Endothelial cell of umbilical vein (primary cell): ENCODE data around the gene UNKL. TPM values are rescaled to one million over a fixed set of nuclear protein-coding genes. Genes with fewer than 3 reads are reported as not detected.

Source experiments
- BruUV-seq: library from RNA; stranded (reverse); fragments of 400-500 nt; replicated peaks from 2 replicates; lab custom pipeline; 2021; lab: Mats Ljungman, UMichigan
- CTCF ChIA-PET: fragments of 300-600, 350-600 bp; sonication (Branson Sonifier 250); formaldehyde crosslinking; loops from one replicate; lab custom pipeline; 2021; ENCODE audit warnings: antibody characterized with exemption, inconsistent platforms; lab: Charles Lee
- POLR2A ChIA-PET: fragments of 300-600, 350-600 bp; sonication (Branson Sonifier 250); formaldehyde crosslinking; loops from one replicate; lab custom pipeline; 2021; ENCODE audit warnings: antibody characterized with exemption, inconsistent platforms; lab: Charles Lee
- DNase-seq: peaks from one replicate; pipeline ENCODE4 v3.0.0-alpha.2; 2011; ENCODE audit warnings: low read depth, low spot score
- FAIRE-seq: peaks from 2 replicates; lab custom pipeline; 2011; peaks lifted over from hg19 to GRCh38; lab: Jason Lieb, UNC
- H2AFZ ChIP-seq: 2 replicates; pipeline ENCODE4 v1.6.0; 2012; ENCODE audit warnings: low read depth, low read length, control low read depth, inconsistent platforms
- H3K27ac ChIP-seq: 2 replicates; pipeline ENCODE4 v1.5.1; 2011; ENCODE audit warnings: low read depth, mild to moderate bottlenecking, control low read depth, low read length, moderate library complexity; ENCODE audit not compliant: insufficient read depth
- H3K27me3 ChIP-seq, 2 experiments: 2 replicates each; pipeline versions ENCODE4 v1.6.0 to v1.6.1; 2011; ENCODE audit warnings: low read length in 2 of 2, mixed read lengths in 1 of 2; ENCODE audit not compliant: control insufficient read depth in 2 of 2, insufficient read depth in 2 of 2
- H3K36me3 ChIP-seq, 2 experiments: 2 replicates in 1 of 2; 3 replicates in 1 of 2; pipeline ENCODE4 v1.5.1; 2011; ENCODE audit warnings: low read length in 2 of 2, mild to moderate bottlenecking in 1 of 2, moderate library complexity in 1 of 2; ENCODE audit not compliant: control insufficient read depth in 2 of 2, insufficient read depth in 2 of 2; ENCODE audit errors: extremely low read depth in 1 of 2
- H3K4me1 ChIP-seq: 3 replicates; pipeline ENCODE4 v1.5.1; 2011; ENCODE audit warnings: mild to moderate bottlenecking, low read length; ENCODE audit not compliant: control insufficient read depth, insufficient read depth; ENCODE audit errors: extremely low read depth
- H3K4me2 ChIP-seq: 2 replicates; pipeline ENCODE4 v1.6.1; 2011; ENCODE audit warnings: low read length, control low read depth, mixed read lengths; ENCODE audit not compliant: insufficient read depth
- H3K4me3 ChIP-seq, 3 experiments: fragments of 200-600 bp in 1 of 3; sonication (generic), shearing (Covaris generic) in 1 of 3; replicated peaks in 1 of 3; 2 replicates each; pipeline ENCODE4 v1.5.1; 2011 to 2016; ENCODE audit warnings: control low read depth in 3 of 3, low read length in 3 of 3, mild to moderate bottlenecking in 2 of 3, inconsistent platforms in 1 of 3, low read depth in 1 of 3, moderate library complexity in 1 of 3; ENCODE audit not compliant: insufficient read depth in 1 of 3
- H3K79me2 ChIP-seq: 2 replicates; pipeline ENCODE4 v1.6.0; 2012; ENCODE audit warnings: low read length, inconsistent platforms; ENCODE audit not compliant: control insufficient read depth, insufficient read depth
- H3K9ac ChIP-seq: replicated peaks from 2 replicates; pipeline ENCODE3; 2011; ENCODE audit warnings: low read length, control low read depth; ENCODE audit not compliant: insufficient read depth; ENCODE audit errors: extremely low read depth
- H3K9me1 ChIP-seq: replicated peaks from 3 replicates; pipeline ENCODE4 v1.6.0; 2011; ENCODE audit warnings: mild to moderate bottlenecking, low read length; ENCODE audit not compliant: control insufficient read depth, insufficient read depth; ENCODE audit errors: extremely low read depth
- H3K9me3 ChIP-seq: replicated peaks from 2 replicates; pipeline ENCODE4 v1.5.1; 2012; ENCODE audit warnings: low read length, inconsistent platforms; ENCODE audit not compliant: control insufficient read depth, insufficient read depth
- H4K20me1 ChIP-seq: replicated peaks from 2 replicates; pipeline ENCODE3; 2011; ENCODE audit warnings: mild to moderate bottlenecking, low read length; ENCODE audit not compliant: control insufficient read depth, insufficient read depth; ENCODE audit errors: extremely low read depth
- EZH2 ChIP-seq: IDR thresholded peaks from 2 replicates; pipeline ENCODE4 v1.6.1; 2012; ENCODE audit warnings: borderline replicate concordance, low read depth, mild to moderate bottlenecking, moderate library complexity, low read length, inconsistent platforms; ENCODE audit not compliant: severe bottlenecking
- FOS ChIP-seq: IDR thresholded peaks from 2 replicates; pipeline ENCODE4 v1.6.1; 2011; ENCODE audit warnings: mild to moderate bottlenecking, low read length, moderate library complexity, borderline replicate concordance; ENCODE audit not compliant: insufficient read depth
- GATA2 ChIP-seq: IDR thresholded peaks from 2 replicates; pipeline ENCODE4 v1.7.0; 2011; ENCODE audit warnings: low read depth, mild to moderate bottlenecking, moderate library complexity, mixed read lengths, low read length; ENCODE audit not compliant: insufficient read length, insufficient read depth
- JUN ChIP-seq: IDR thresholded peaks from 2 replicates; pipeline ENCODE4 v1.6.1; 2011; ENCODE audit warnings: borderline replicate concordance, low read depth; ENCODE audit not compliant: insufficient read length, insufficient read depth
- MYC ChIP-seq: IDR thresholded peaks from one replicate; pipeline ENCODE4 v1.6.1; 2011; ENCODE audit warnings: mild to moderate bottlenecking, low read depth, low read length
- POLR2A ChIP-seq: IDR thresholded peaks from 2 replicates; pipeline ENCODE4 v1.6.1; 2012; ENCODE audit warnings: low read depth, mild to moderate bottlenecking, control low read depth, low read length
- POLR2AphosphoS5 ChIP-seq: IDR thresholded peaks from 2 replicates; pipeline ENCODE4 v1.6.1; 2012; ENCODE audit warnings: low read depth, mild to moderate bottlenecking, control low read depth, low read length, moderate library complexity; ENCODE audit not compliant: insufficient read depth
- dilution Hi-C: fragments of 300-500 bp; cut with MboI; formaldehyde crosslinking; loops from one replicate; pipeline ENCODE4 v1.15.0; 2019; ENCODE audit warnings: low sequenced_read_pairs; ENCODE audit not compliant: extremely low pct_ligation_motif_present
- intact Hi-C: fragments of 100-400 bp; cut with micrococcal nuclease; formaldehyde crosslinking; loops from one replicate; pipeline ENCODE4 v1.10.0; 2022
- polyA plus RNA-seq, 4 experiments: library from polyadenylated mRNA; depleted of rRNA in 3 of 4; stranded (reverse) in 3 of 4; unstranded in 1 of 4; fragments of >200 nt; gene quantifications; 2 replicates each; pipeline versions ENCODE4 v1.2.1 to v1.2.3, GENCODE V29; 2011 to 2012; ENCODE audit warnings: missing spikeins in 1 of 4
- total RNA-seq: library from RNA; stranded (reverse); gene quantifications from 2 replicates; pipeline ENCODE4 v1.2.3, GENCODE V29; 2021
- TF ChIP-seq, protein P1 (sequence below), 2 donors: IDR thresholded peaks; 1 replicate in 1 of 2; 2 replicates in 1 of 2; pipeline ENCODE4 v1.5.1; 2011; ENCODE audit warnings: low read length in 2 of 2, mild to moderate bottlenecking in 2 of 2, moderate library complexity in 2 of 2, control low read depth in 1 of 2, inconsistent platforms in 1 of 2, low read depth in 1 of 2; ENCODE audit not compliant: insufficient read depth in 1 of 2; ENCODE audit errors: extremely low read depth in 1 of 2
- TF ChIP-seq, protein P2 (sequence below): IDR thresholded peaks from 2 replicates; pipeline ENCODE4 v1.6.1; 2011; ENCODE audit not compliant: insufficient read depth, insufficient read length

UNKL gene
- total and polyA plus RNA-seq, 2 donors (not counting 3 experiments of a cell fraction or from before 2014, with no cell fraction given), result 17.1 to 32.8 TPM

DNA sequence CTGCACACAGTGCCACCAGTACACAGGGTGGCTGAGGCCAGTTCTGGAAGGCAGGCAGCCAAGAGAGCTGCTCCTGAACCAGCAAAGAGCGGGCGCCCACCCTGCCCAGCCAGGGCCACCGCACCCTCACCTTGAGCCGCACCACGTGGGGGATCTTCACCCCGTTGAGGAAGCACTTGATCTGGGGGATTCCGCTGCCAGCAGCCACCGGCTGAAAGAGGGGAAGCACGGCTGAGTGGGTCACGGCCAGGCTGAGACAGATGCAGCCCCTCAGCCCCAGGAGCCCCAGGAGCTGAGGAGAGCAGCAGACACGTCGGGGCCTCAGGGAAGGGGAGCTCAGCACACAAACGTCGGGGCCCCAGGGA, 44.5 kb upstream of the UNKL start:
- H4K20me1 ChIP-seq, result no peaks in the 10 kb centered on the region
- H3K27me3 ChIP-seq, result no peaks in the 10 kb centered on the region
- no peak overlapping the region for H3K9ac ChIP-seq
- no peaks in the 10 kb centered on the region for H3K79me2 ChIP-seq
- no peak overlapping the region for H3K4me2 ChIP-seq
- CTCF ChIA-PET, result no interaction called here
- H3K4me3 ChIP-seq, result no peak overlapping the region
- H3K9me1 ChIP-seq, result no peaks in the 10 kb centered on the region
- no peaks in the 10 kb centered on the region for H3K9me3 ChIP-seq
- H2AFZ ChIP-seq, result no peak overlapping the region
- no TSS peak for BruUV-seq
- no peak overlapping the region for H3K27ac ChIP-seq
- DNase-seq, result no peak
- no peaks in the 10 kb centered on the region for H3K4me1 ChIP-seq
- dilution Hi-C loops (no loop called here), intact Hi-C loops (no loop called here)
- FAIRE-seq, result no peak
- TF ChIP-seq EZH2 (no peak), POLR2A (no peak), GATA2 (no peak), JUN (no peak), POLR2AphosphoS5 (no peak), FOS (no peak), MYC (no peak)
- TF ChIP-seq, protein P1, sequence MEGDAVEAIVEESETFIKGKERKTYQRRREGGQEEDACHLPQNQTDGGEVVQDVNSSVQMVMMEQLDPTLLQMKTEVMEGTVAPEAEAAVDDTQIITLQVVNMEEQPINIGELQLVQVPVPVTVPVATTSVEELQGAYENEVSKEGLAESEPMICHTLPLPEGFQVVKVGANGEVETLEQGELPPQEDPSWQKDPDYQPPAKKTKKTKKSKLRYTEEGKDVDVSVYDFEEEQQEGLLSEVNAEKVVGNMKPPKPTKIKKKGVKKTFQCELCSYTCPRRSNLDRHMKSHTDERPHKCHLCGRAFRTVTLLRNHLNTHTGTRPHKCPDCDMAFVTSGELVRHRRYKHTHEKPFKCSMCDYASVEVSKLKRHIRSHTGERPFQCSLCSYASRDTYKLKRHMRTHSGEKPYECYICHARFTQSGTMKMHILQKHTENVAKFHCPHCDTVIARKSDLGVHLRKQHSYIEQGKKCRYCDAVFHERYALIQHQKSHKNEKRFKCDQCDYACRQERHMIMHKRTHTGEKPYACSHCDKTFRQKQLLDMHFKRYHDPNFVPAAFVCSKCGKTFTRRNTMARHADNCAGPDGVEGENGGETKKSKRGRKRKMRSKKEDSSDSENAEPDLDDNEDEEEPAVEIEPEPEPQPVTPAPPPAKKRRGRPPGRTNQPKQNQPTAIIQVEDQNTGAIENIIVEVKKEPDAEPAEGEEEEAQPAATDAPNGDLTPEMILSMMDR (IDR thresholded peaks at IDR 0.05; ENCODE audit: extremely low read depth in 1 of 2, insufficient read depth in 1 of 2, low read depth in 1 of 2, low read length in 2 of 2), result no peak
- TF ChIP-seq, protein P2, sequence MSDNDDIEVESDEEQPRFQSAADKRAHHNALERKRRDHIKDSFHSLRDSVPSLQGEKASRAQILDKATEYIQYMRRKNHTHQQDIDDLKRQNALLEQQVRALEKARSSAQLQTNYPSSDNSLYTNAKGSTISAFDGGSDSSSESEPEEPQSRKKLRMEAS, result no peak
- POLR2A ChIA-PET, result no interaction called here
- peaks cover 0 to 41% of the 10 kb centered on the region in 2 experiments for H3K36me3 ChIP-seq
